ENCODE measurements around the gene AKAP12.

AKAP12 gene

GRCh38 chr6:151239603-151240035 is at the start of gene AKAP12:
Gene AKAP12, plus strand, starts transcription at chr6:151239967. Its CDS starts 596 bp downstream, at chr6:151240563.
- DNase-seq: peak in 1 of 2 donors; percentile 41

- no peak for DNase-seq
These were observed 48.2 kb upstream of the AKAP12 start for GRCh38 chr6:151191527-151191926.

- DNase-seq: no peak
These were observed 43.2 kb upstream of the AKAP12 start for GRCh38 chr6:151196555-151196954.

GRCh38 chr6:151197556-151197955 is 42.2 kb upstream of the AKAP12 start:
- no peak for DNase-seq

- no peak for DNase-seq
These were observed 39.8 kb upstream of the AKAP12 start for GRCh38 chr6:151199991-151200390.

GRCh38 chr6:151205721-151206600 is 33.8 kb upstream of the AKAP12 start:
- no peak for DNase-seq

- DNase-seq: peak in 1 of 2 donors; percentile 3
These were observed 32.1 kb upstream of the AKAP12 start for GRCh38 chr6:151207674-151208073.

GRCh38 chr6:151209071-151209831 is 30.5 kb upstream of the AKAP12 start:
- DNase-seq: no peak

GRCh38 chr6:151211075-151211474 is 28.7 kb upstream of the AKAP12 start:
- no peak for DNase-seq

GRCh38 chr6:151213352-151213751 is 26.4 kb upstream of the AKAP12 start:
- no peak for DNase-seq

GRCh38 chr6:151215999-151216398 is 23.8 kb upstream of the AKAP12 start:
- DNase-seq: no peak

GRCh38 chr6:151216804-151217203 is 23.0 kb upstream of the AKAP12 start:
- DNase-seq: no peak

- DNase-seq: no peak
These were observed 20.6 kb upstream of the AKAP12 start for GRCh38 chr6:151219192-151219591.

GRCh38 chr6:151224076-151224475 is 15.7 kb upstream of the AKAP12 start:
- DNase-seq: no peak

- no peak for DNase-seq
These were observed 13.8 kb upstream of the AKAP12 start for GRCh38 chr6:151225919-151226318.

GRCh38 chr6:151228788-151229400 is 10.9 kb upstream of the AKAP12 start:
- DNase-seq: no peak

GRCh38 chr6:151229401-151230276 is 10.1 kb upstream of the AKAP12 start:
- DNase-seq: no peak

- no peak for DNase-seq
These were observed 9.5 kb upstream of the AKAP12 start for GRCh38 chr6:151230277-151230577.

- DNase-seq: no peak
These were observed 6.9 kb upstream of the AKAP12 start for GRCh38 chr6:151232899-151233298.

- DNase-seq: no peak
These were observed 6.0 kb upstream of the AKAP12 start for GRCh38 chr6:151233731-151234130.

- DNase-seq: no peak
These were observed 2.9 kb upstream of the AKAP12 start for GRCh38 chr6:151236668-151237401.

All from hippocampal formation (tissue), 2 donors.